GM12873 (cell line): Measurements from ENCODE around the gene PGBD5.

Experiments used
- CTCF ChIP-seq: IDR thresholded peaks from 2 replicates; pipeline ENCODE4 v1.5.1; 2012; ENCODE audit warnings: low read depth, mild to moderate bottlenecking, moderate library complexity, low read length, control low read depth; ENCODE audit not compliant: insufficient read depth; ENCODE audit errors: missing control alignments

Gene PGBD5

GRCh38 chr1:230458509-230458908 lies 32.4 kb upstream of the PGBD5 start:
- TF ChIP-seq CTCF, result no peak

GRCh38 chr1:230456478-230456877 lies 30.3 kb upstream of the PGBD5 start:
- TF ChIP-seq CTCF, result no peak

- no peak for TF ChIP-seq CTCF
Observed at GRCh38 chr1:230455291-230455690, 29.2 kb upstream of the PGBD5 start.

- no peak for TF ChIP-seq CTCF
Observed at GRCh38 chr1:230453377-230453776, 27.2 kb upstream of the PGBD5 start.

- no peak for TF ChIP-seq CTCF
Observed at GRCh38 chr1:230441183-230442029, 15.3 kb upstream of the PGBD5 start.

- no peak for TF ChIP-seq CTCF
Observed at GRCh38 chr1:230435108-230435507, 9.0 kb upstream of the PGBD5 start.

GRCh38 chr1:230431527-230431926 lies 5.4 kb upstream of the PGBD5 start:
- no peak for TF ChIP-seq CTCF
